HCT116 (cell line): ENCODE measurements around the gene PRKCH. TPM values are rescaled to one million over a fixed set of nuclear protein-coding genes. Genes with fewer than 3 reads are reported as not detected.

ENCODE experiments used
- ATAC-seq: fragments of 200-7000 bp; cut with Tn5 transposase; 2 replicates; pipeline ENCODE4 v1.9.1; 2020; ENCODE audit warnings: mild to moderate bottlenecking, moderate library complexity
- BruUV-seq: library from RNA; stranded (reverse); fragments of 400-500 nt; replicated peaks from 2 replicates; lab custom pipeline; 2021; lab: Mats Ljungman, UMichigan
- CTCF ChIA-PET: fragments of 300-600 bp; sonication (Branson Sonifier 250); formaldehyde crosslinking; loops from one replicate; lab custom pipeline; 2021; ENCODE audit warnings: antibody characterized with exemption; lab: Charles Lee
- POLR2A ChIA-PET: fragments of 300-600, 350-600 bp; sonication (Branson Sonifier 250); formaldehyde crosslinking; loops from one replicate; lab custom pipeline; 2021; ENCODE audit warnings: antibody characterized with exemption; lab: Charles Lee
- RAD21 ChIA-PET, 2 experiments: fragments of 300-600 bp; sonication (Branson Sonifier 250); formaldehyde crosslinking; loops; one replicate each; lab custom pipeline; 2023; ENCODE audit warnings: low total read pairs in 2 of 2; ENCODE audit not compliant: uncharacterized antibody in 2 of 2, unreplicated experiment in 2 of 2, low non-redundant PET in 1 of 2; lab: Charles Lee
- DNase-seq: peaks from one replicate; pipeline ENCODE4 v3.0.0-alpha.2; 2010; ENCODE audit warnings: low read depth, low spot score
- H2AFZ ChIP-seq: fragments of 200-600 bp; shearing (Covaris generic), sonication (generic); 2 replicates; pipeline ENCODE4 v1.6.1; 2017; ENCODE audit warnings: low read depth, mixed run types, mixed read lengths, antibody characterized with exemption, low read length; ENCODE audit not compliant: poor library complexity, severe bottlenecking
- H3K27ac ChIP-seq: 2 replicates; pipeline ENCODE4 v1.5.1; 2012; ENCODE audit warnings: low read depth, low read length
- H3K27me3 ChIP-seq: fragments of 200-600 bp; sonication (generic); 2 replicates; pipeline ENCODE4 v1.6.1; 2016; ENCODE audit warnings: mixed run types, low read length, mixed read lengths; ENCODE audit not compliant: insufficient read depth
- H3K36me3 ChIP-seq, 2 experiments: fragments of 200-500 bp in 1 of 2; fragments of 200-600 bp in 1 of 2; sonication (Bioruptor generic) in 1 of 2; sonication (generic) in 1 of 2; 2 replicates each; pipeline versions ENCODE4 v1.5.1 to v1.6.1; 2014 to 2016; ENCODE audit warnings: low read length in 2 of 2, inconsistent platforms in 1 of 2, mixed read lengths in 1 of 2, mixed run types in 1 of 2; ENCODE audit not compliant: insufficient read depth in 2 of 2, control insufficient read depth in 1 of 2
- H3K4me1 ChIP-seq, 2 experiments: fragments of 200-600 bp in 1 of 2; sonication (generic) in 1 of 2; 2 replicates each; pipeline versions ENCODE4 v1.5.1 to v1.6.1; 2012 to 2017; ENCODE audit warnings: low read length in 2 of 2, inconsistent platforms in 1 of 2, mild to moderate bottlenecking in 1 of 2, mixed read lengths in 1 of 2, mixed run types in 1 of 2, moderate library complexity in 1 of 2; ENCODE audit not compliant: insufficient read depth in 2 of 2, control insufficient read depth in 1 of 2
- H3K4me2 ChIP-seq: fragments of 200-600 bp; sonication (generic); 2 replicates; pipeline ENCODE4 v1.6.1; 2017; ENCODE audit warnings: mixed run types, low read length, mixed read lengths
- H3K4me3 ChIP-seq, 2 experiments: fragments of 200-600 bp in 1 of 2; sonication (generic) in 1 of 2; replicated peaks in 1 of 2; 2 replicates each; pipeline ENCODE4 v1.5.1; 2011 to 2016; ENCODE audit warnings: low read length in 2 of 2, control low read depth in 1 of 2, low read depth in 1 of 2, mild to moderate bottlenecking in 1 of 2, mixed read lengths in 1 of 2, mixed run types in 1 of 2
- H3K79me2 ChIP-seq: fragments of 200-600 bp; sonication (generic); 2 replicates; pipeline ENCODE4 v1.6.1; 2017; ENCODE audit warnings: mild to moderate bottlenecking, mixed run types, low read length, moderate library complexity, mixed read lengths; ENCODE audit not compliant: insufficient read depth
- H3K9ac ChIP-seq: fragments of 200-600 bp; sonication (generic); 2 replicates; pipeline ENCODE4 v1.6.1; 2016; ENCODE audit warnings: low read length, mixed read lengths
- H3K9me2 ChIP-seq: fragments of 200-600 bp; sonication (generic), shearing (Covaris generic); 2 replicates; pipeline ENCODE4 v1.6.1; 2017; ENCODE audit warnings: mixed run types, mild to moderate bottlenecking, moderate library complexity; ENCODE audit not compliant: insufficient read depth
- H3K9me3 ChIP-seq, 2 experiments: fragments of 200-500 bp in 1 of 2; fragments of 200-600 bp in 1 of 2; sonication (Bioruptor generic) in 1 of 2; sonication (generic) in 1 of 2; 2 replicates each; pipeline ENCODE4 v1.6.1; 2014 to 2017; ENCODE audit warnings: low read length in 2 of 2, mixed read lengths in 2 of 2, inconsistent platforms in 1 of 2, low read depth in 1 of 2, mild to moderate bottlenecking in 1 of 2, mixed run types in 1 of 2, moderate library complexity in 1 of 2; ENCODE audit not compliant: control insufficient read depth in 1 of 2, insufficient read depth in 1 of 2
- H4K20me1 ChIP-seq: fragments of 200-600 bp; sonication (generic), shearing (Covaris generic); 2 replicates; pipeline ENCODE4 v1.6.1; 2017; ENCODE audit warnings: mixed run types, mild to moderate bottlenecking, moderate library complexity; ENCODE audit not compliant: insufficient read depth
- CBX3 ChIP-seq: IDR thresholded peaks from 2 replicates; pipeline ENCODE4 v1.6.1; 2012; ENCODE audit warnings: low read depth
- CEBPB ChIP-seq: IDR thresholded peaks from 2 replicates; pipeline ENCODE4 v1.6.1; 2012; ENCODE audit warnings: low read depth
- ELF1 ChIP-seq: IDR thresholded peaks from 2 replicates; pipeline ENCODE4 v1.6.1; 2012; ENCODE audit warnings: low read depth, borderline replicate concordance
- EZH2 ChIP-seq: fragments of 200-600 bp; sonication (generic); IDR thresholded peaks from 2 replicates; pipeline ENCODE4 v1.6.1; 2017; ENCODE audit warnings: antibody characterized with exemption, mixed run types
- EZH2phosphoT487 ChIP-seq: fragments of 200-600 bp; IDR thresholded peaks from 2 replicates; pipeline ENCODE4 v1.6.1; 2018; ENCODE audit warnings: antibody characterized with exemption, borderline replicate concordance
- FOSL1 ChIP-seq: IDR thresholded peaks from 2 replicates; pipeline ENCODE4 v1.6.1; 2012; ENCODE audit warnings: low read depth
- MAX ChIP-seq: IDR thresholded peaks from 2 replicates; pipeline ENCODE4 v1.6.1; 2012
- POLR2AphosphoS5 ChIP-seq: IDR thresholded peaks from 2 replicates; pipeline ENCODE4 v1.6.1; 2011; ENCODE audit warnings: mild to moderate bottlenecking, low read depth, low read length, moderate library complexity
- RAD21 ChIP-seq: IDR thresholded peaks from 2 replicates; pipeline ENCODE4 v1.6.1; 2012; ENCODE audit warnings: low read depth, mild to moderate bottlenecking
- SIN3A ChIP-seq: IDR thresholded peaks from 2 replicates; pipeline ENCODE4 v1.6.1; 2012; ENCODE audit warnings: low read depth
- SP1 ChIP-seq: IDR thresholded peaks from 2 replicates; pipeline ENCODE4 v1.6.1; 2012; ENCODE audit warnings: low read depth
- TCF7L2 ChIP-seq: IDR thresholded peaks from 2 replicates; pipeline ENCODE4 v1.7.0; 2011; ENCODE audit warnings: borderline replicate concordance, inconsistent platforms; ENCODE audit not compliant: insufficient read depth, insufficient read length; ENCODE audit errors: extremely low read depth
- YY1 ChIP-seq: IDR thresholded peaks from 2 replicates; pipeline ENCODE4 v1.6.1; 2011; ENCODE audit warnings: low read length, low read depth, moderate library complexity, mild to moderate bottlenecking; ENCODE audit not compliant: insufficient replicate concordance; ENCODE audit errors: extremely low read depth
- ZBTB33 ChIP-seq: IDR thresholded peaks from 2 replicates; pipeline ENCODE4 v1.6.1; 2011; ENCODE audit warnings: mild to moderate bottlenecking, low read length, moderate library complexity; ENCODE audit not compliant: insufficient replicate concordance; ENCODE audit errors: extremely low read depth
- ZFX ChIP-seq: fragments of 450-650 bp; IDR thresholded peaks from 2 replicates; pipeline ENCODE4 v1.6.1; 2017
- ZNF274 ChIP-seq: fragments of 200-500 bp; sonication (Bioruptor generic); IDR thresholded peaks from 2 replicates; pipeline ENCODE4 v1.6.1; 2014; ENCODE audit warnings: mild to moderate bottlenecking, low read depth, low read length, inconsistent platforms
- intact Hi-C: fragments of 100-400 bp; cut with micrococcal nuclease; formaldehyde crosslinking; loops from 2 replicates; pipeline ENCODE4 v1.10.0; 2022
- total RNA-seq: library from RNA; stranded (reverse); gene quantifications from one replicate; pipeline ENCODE4 v1.2.1, GENCODE V29; 2021; ENCODE audit not compliant: unreplicated experiment
- TF ChIP-seq, protein P1 (sequence below): IDR thresholded peaks from 2 replicates; pipeline ENCODE4 v1.6.1; 2012

Gene PRKCH
- total RNA-seq, 1 experiment from 2014 or later: 16.6 TPM

DNA sequence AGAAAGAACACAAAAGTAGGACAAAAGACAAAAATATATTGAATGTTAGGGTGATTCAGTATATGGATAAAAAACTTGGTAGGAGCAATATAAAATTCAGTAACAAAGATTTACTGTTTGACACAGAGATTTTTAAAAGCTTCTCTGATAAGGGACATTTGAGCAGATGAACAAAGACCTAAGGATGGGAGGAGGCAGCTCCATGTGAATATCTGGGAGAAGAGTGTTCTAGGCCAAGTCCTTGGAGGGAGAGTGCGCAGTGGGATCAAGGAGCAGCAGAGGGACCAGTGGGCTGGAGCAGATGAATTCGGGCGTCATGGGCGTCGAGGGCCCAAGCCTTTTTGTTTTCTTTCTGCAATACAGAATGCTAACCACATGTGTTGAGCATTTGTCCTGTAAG is 174.4 kb downstream of the PRKCH start:
- H3K27me3 ChIP-seq: no peaks in the 10 kb centered on the region
- DNase-seq: no peak
- H3K4me1 ChIP-seq: peaks cover 15 to 16% of the 10 kb centered on the region in 2 experiments
- TF ChIP-seq, protein P1, sequence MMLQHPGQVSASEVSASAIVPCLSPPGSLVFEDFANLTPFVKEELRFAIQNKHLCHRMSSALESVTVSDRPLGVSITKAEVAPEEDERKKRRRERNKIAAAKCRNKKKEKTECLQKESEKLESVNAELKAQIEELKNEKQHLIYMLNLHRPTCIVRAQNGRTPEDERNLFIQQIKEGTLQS: no peak
- no peak for TF ChIP-seq ZBTB33
- TF ChIP-seq POLR2AphosphoS5: no peak
- no peak for TF ChIP-seq RAD21
- TF ChIP-seq SP1: no peak
- POLR2A ChIA-PET: no interaction called here
- no peak overlapping the region for H3K9ac ChIP-seq
- no peak overlapping the region for H2AFZ ChIP-seq
- intact Hi-C loops: no loop called here
- H4K20me1 ChIP-seq: no peaks in the 10 kb centered on the region
- no peak overlapping the region for H3K4me3 ChIP-seq
- no peak overlapping the region for H3K27ac ChIP-seq
- no peaks in the 10 kb centered on the region for H3K9me3 ChIP-seq
- no peaks in the 10 kb centered on the region for H3K79me2 ChIP-seq
- H3K4me2 ChIP-seq: no peak overlapping the region
- BruUV-seq: no TSS peak
- RAD21 ChIA-PET: no interaction called here
- no peak for ATAC-seq
- CTCF ChIA-PET: no interaction called here
- H3K36me3 ChIP-seq: no peaks in the 10 kb centered on the region
- H3K9me2 ChIP-seq: no peaks in the 10 kb centered on the region

DNA sequence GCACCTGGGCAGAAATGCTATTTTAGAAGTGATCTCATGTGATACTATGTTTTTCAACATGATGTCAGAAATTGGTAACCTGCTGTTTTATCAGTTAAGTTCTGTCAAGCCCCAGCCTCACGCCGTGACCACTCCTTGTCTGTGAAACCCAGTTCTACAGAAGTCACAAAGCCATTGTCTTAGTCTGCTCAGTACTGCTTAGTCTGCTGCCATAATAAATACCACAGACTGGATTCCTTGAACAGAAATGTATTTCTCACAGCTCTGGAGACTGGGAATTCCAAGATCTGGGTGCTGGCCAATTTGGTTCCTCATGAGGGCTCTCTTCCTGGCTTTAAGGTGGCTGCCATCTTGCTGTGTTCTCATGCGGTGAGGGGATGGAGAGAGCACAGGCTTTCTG is 176.9 kb downstream of the PRKCH start:
- BruUV-seq: no TSS peak
- ChIA-PET POLR2A (interaction anchor here (1.0 kb wide), 1 partner anchor 264 kb away, joined by 3 read pairs; the partner anchor contains the start of gene SNAPC1), CTCF (no interaction called here), RAD21 (no interaction called here)
- H3K9ac ChIP-seq: no peak overlapping the region
- intact Hi-C loops: no loop called here
- H3K27me3 ChIP-seq: no peaks in the 10 kb centered on the region
- H3K27ac ChIP-seq: no peak overlapping the region
- no peak for DNase-seq
- no peaks in the 10 kb centered on the region for H3K79me2 ChIP-seq
- H3K36me3 ChIP-seq: no peaks in the 10 kb centered on the region
- H3K4me2 ChIP-seq: no peak overlapping the region
- ATAC-seq: no peak
- no peaks in the 10 kb centered on the region for H3K9me2 ChIP-seq
- no peaks in the 10 kb centered on the region for H3K9me3 ChIP-seq
- H3K4me1 ChIP-seq: peaks cover 5% of the 10 kb centered on the region in 2 experiments
- H2AFZ ChIP-seq: no peak overlapping the region
- no peaks in the 10 kb centered on the region for H4K20me1 ChIP-seq
- H3K4me3 ChIP-seq: no peak overlapping the region
- TF ChIP-seq ELF1 (no peak), ZFX (no peak), YY1 (no peak), CEBPB (no peak), SIN3A (no peak), MAX (no peak), ZNF274 (no peak), EZH2 (no peak), FOSL1 (no peak), TCF7L2 (no peak), RAD21 (no peak), CBX3 (no peak), EZH2phosphoT487 (no peak)
- TF ChIP-seq, protein P1: no peak
